HG03571 (cell line): ENCODE data around the gene ELL.

Source experiments
- ATAC-seq: cut with Tn5 transposase; IDR thresholded peaks from one replicate; pipeline ENCODE4 v1.9.1; 2021; ENCODE audit not compliant: unreplicated experiment

ELL gene

DNA sequence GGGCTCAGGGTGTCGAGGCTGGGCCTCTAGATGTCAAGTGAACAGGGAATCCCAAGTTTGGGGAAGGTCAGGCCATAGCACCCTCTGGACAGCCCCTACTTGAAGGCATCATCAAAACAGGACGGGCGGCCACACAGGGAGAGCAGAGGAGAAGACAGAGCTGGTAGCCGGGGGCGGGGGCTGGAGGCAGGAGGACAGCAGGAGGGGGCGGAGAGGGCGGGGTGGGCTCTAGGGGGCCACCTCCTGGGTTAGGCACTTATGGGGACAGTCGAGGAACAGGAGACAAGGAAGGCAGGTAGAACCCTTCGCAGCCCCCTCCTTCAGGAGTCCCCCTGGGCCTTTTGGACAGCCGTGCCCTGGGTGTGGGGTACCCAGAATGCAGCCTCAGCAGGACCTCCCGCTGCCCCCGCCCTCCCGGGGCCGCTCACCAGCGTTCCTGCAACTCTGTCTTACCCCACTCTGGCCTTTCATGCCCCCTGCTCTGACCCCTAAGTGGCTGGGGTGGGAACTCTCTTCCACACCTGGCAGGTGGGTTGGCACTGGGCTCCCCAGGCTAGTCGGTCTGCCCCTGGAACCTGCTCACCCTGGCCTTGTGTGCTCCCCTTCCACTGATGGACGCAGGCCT lies 96.9 kb downstream of the ELL start:
- ATAC-seq, result no peak

DNA sequence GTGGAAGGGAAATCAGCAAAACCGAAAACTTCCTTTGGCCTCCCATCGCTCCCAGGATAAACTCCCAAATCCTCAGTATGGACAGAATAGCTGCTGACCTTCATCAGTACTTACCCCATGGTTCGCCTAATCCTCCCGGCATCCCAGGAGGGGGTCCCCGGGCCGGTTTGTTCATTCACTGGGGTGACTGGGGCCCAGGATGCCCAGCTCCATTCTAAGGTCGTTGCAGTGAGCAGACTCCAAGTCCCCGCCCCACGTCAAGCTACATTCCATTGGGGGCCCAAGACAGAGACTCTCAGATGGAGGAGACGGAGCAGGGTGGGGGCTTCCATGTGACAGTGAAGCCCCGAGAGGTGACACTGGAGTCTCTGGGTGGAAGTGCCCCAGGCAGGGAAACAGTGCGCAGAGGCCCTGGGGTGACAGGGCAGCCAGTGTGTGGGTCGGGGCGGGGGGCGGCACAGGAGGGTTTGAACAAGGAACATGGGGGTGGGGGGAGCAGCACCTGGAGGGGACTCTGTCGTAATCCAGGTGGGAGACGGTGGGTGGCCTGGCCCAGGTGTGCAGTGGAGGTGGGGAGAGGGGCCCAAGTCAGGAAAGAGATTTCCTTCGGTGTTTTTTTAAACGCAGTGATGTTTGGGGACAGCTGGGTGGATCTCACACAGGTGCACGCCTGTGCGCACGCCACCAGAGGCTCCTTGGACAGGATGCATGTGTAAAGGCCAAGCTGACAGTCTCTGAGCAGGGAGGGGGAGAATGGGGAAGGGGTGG lies 97.6 kb downstream of the ELL start:
- ATAC-seq, result no peak

DNA sequence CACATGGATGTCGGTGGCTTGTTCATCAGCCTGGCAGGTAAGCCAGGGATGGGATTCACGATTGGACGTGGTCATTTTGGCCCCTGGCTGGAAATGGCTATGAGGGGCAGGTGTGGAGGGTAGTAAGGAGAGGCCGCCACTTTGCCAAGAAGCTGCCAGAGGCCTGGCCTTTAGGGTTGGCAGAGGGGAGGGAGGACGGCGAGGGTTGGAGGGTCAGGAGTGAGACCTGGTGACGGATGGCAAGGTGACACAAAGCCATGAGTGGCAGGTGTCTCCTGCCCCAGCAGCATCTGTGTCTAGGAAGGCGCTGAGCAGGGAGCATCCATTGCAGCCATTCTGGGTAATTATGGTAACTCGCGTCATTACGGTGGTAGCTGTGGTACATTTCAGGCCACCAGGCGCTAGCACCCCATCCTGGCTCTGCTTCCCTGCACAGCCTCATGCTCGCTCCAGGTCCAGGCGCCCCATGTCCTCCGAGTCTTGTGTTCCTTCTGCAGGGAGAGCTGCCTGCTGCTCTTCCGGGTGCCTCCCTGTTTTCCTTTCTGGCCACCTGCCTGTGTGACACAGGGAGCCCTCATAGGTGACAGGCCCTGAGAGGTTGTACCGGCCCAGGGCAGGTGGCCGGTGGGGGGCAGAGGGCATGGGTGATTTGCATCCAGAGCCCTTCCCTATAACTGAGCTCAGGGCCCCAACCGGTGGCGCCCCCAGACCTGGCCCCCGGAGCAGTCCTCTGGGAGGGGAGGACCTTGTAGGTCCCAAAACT lies 98.4 kb downstream of the ELL start:
- no peak for ATAC-seq

DNA sequence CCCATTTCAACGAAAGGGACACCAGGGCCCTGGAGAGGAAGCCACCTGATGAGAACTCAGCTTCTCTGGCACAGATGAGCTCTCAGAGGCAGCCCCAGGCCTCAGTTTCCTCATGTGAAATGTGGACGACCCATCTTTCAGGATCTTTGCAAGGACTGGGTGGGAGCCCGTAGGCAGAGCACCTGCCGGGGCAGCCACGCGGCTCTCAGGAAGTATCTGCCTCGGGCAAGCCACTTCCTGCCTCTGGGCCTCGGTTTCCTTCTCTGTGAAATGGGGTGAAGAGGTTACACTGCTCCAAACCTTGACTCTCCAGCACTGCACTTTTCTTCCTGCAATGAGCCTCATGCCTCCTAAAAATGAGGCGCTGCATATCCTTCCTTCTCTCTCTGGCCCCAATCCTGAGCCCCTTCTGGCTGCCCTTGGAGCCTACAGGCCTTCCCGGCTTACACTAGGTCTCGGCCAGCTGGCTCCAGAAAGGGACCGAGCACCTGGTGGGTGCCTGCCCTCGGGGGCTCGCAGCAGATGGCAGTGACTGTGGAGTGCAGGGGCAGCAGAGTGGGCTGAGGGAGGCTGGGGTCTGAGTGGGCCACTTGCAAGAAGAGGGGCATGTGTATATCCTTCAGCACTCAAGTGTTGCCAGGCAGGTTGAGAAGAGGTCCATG lies 99.2 kb downstream of the ELL start:
- no peak for ATAC-seq

DNA sequence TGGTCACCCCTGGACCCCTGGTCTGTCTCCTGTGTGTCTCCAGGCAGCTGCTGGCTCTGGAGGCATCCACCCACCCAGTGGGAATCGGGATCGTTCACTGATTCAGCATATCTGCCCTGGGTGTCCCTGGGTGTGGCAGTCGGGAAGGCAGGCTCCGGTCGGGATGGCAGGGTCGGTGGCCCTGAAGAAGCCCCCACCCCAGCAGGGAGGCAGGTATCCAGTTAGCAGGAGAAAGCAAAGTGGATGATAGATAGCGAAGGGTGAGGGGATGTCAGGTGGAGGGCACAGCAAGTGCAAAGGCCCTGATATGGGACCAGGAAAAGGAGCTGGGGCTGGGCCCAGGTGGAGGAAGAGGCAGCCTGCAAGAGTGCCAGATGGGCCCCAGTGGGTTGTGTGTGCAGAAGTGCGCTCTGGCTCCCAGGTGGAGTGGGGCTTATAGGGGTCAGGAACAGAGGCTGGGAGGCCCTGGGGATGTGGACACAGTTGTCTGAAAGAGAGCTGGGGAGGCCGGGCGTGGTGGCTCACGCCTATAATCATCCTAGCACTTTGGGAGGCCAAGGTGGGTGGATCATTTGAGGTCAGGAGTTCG lies 100.4 kb downstream of the ELL start:
- ATAC-seq, result no peak

DNA sequence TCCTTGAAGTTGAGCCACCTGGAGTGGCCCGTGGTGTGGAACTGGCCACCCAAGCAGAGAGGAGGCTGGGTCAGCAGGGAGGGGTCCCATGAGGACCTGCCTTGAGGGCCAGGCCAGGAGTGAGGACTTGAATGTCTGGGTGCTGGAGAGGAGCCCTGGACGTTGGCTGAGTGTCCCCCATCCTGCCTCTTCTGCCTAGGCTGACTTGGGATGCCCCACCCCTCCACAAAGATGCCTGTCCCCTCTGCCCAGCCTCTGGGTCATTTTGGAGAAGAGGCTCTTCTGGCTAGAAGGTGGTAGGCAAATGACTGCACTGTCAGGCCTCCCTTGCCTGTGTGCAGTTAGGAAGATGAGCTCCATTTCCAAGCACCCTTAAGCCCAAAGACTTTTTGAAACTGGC lies 100.9 kb downstream of the ELL start:
- no peak for ATAC-seq

DNA sequence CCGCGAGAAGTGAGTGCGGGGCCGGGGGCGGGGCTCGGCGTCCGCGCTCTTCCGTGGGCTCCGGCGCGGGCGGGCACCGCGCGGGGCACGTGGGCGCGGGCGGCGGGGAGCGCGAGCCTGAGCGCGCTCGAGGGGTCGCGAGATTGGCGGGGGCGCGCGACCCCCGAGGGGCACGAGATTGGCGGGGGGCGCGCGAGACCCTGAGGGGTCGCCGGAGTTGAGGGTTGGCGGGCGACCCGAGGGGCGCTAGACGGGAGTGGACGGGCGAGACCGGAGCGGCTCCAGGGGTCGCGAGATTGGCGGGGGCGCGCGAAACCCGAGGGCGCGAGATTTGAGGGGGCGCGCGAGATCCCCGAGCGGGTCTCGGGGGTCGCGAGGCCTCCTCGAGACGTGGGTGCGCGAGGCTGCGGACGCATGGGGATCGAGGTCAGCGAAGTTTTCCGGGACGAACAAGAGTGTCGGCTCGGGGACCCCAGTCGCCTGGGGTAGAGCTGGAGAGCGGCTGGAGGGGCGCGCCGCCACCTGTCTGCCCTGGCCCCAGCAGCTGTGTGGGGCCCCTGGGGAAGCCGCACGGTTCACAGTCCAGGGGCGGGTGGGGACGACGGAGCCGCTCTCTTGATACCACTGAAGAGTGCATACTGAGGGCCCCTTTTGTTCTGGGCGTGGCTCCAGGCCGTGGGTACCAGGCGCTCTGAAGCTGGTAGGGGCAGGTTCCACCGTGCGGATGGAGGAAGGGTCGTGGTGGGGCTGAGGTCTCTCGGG lies 102.0 kb downstream of the ELL start:
- ATAC-seq, result no peak

DNA sequence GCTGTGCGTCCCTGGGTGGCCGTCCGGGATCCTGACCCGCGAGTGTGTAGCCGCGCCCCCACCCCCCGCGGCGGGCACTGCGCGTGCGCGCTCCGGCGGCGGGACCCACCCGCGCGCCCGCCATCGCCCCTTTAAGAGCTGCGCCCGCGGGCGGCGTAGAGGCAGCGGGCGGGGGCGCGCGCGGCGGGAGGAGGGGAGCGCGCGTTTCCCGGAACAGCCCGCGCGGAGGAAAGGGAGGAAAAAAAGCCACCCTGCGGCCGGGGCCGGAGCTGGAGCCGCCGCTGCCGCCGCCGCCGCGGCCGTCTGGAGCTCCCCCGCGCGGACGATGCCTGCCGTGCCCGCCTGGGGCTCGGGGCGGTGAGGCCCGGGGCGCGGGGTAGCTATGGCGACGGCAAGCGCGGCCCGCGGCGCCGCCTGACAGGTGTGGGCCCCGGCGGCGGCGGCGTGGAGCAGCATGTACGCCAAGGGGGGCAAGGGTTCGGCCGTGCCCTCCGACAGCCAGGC lies 102.6 kb downstream of the ELL start, which contains the start of gene SSBP4:
SSBP4 (plus strand) TSS at position 204 of the 504 bp plus-strand sequence; CDS start at position 455, 251 bp downstream.
- peak; percentile 31 for ATAC-seq

DNA sequence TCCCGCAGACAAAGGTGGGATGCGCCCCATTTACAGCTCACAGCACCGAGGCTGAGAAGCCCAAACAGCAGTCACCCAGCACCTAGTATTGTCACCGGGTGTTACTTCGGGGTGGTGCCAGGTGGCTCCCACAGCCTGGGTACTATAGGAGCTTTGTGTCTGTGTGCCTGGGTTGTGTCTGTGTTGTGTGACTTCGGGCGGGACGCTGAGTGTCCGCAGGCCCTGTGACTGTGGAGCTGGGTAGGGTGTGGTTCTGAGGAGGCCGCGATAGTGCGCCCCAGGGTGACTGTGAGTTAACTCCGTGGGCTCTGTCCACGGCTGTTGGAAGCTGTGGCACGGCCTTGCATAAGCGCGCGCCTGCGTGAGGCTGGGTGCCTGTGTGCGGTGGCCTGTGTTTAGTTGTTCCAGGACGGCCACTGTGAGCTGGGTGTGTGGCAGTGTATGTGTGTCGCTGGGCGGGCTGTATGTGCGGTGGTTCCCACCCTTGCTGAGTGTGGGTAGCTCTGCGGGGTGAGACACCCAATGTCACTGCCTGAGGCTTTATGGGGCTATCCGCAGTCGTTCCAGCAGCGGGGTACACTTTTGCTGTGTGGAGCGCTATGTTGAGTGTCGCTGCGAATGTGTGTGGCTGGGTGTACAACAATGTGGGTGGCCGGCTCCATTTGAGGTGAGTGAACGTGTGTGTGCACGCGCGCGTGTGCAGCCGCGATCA lies 103.2 kb downstream of the ELL start:
- no peak for ATAC-seq

DNA sequence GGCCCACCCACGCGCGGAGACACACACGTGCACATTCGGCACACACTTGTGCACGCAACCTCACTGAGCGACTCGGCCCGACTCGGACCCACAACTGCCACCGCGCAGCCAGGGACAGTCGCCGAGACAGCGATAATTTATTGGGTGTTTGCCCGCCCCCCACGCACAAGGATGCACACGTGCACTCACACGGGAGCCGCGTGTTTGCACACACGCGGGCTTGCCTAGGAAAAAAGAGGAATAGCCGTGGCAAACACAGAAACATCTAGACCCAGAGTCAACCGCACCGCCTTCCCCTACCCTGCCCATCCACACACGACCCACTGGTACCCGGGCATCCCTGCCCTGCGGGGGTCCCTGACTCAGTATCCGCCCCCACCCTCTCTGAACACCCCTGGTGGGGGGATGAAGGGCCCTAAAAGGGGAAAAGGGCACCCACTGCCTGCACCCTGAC lies 103.8 kb downstream of the ELL start:
- ATAC-seq, result no peak

DNA sequence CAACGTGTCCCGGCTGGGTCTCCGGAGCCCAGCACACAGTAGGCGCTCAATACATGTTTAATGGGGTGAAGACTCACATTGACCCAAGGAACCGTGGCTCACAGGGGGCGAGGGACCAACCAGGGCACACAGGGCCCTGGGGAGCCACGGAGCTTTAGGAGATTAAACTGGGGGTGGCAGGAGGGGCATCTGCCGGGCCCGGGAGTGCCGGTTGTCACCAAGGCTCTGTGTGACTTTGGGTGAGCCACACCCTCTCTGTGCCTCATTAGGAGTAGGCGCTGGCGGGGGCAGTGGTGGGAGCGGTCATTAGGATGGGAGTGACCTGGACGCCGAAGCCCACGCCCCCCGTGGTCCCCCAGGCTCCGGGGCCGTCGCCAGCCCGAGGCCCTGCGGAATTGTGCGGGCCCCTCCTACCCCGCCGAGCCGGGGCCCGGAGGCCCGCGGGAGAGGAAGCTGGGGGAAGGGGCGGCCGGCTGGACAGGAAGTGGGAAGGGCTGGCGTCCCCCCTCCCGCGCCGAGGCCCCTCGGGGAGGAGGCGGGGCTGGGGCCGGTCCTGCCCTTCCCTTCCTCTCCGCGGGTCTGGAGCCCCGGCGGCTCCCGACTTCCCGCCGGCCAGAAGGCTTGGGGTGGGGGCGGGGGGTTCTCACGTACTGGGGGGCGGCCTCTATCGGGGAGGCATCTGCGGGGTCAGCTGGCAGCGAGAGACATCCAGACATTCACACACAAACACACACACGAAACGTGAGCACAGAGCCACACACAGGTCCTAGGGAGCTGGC lies 104.4 kb downstream of the ELL start:
- no peak for ATAC-seq

DNA sequence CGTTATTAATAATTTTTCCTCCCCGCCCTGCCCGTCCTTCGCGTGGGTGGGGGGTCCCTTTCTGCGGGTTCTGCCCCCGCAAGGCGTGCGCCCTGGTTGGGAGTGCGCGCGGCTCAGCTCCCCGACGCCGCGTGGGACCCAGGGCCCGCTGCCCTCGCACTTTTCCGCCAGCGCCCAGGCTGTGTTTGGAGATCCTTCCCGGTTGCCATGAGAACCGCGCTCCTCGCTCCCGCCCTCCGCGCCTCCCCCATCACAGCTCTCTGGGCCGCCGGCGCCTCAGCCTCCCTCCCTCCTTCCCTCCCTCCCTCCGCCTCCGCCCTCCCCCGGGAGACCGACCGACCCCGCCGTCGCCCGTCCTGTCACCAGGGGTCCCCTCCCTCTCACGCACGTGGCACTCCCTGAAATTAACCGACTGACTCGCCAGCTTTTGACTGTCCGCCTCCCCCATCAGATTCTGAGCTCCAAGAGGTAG lies 105.1 kb downstream of the ELL start:
- no peak for ATAC-seq

DNA sequence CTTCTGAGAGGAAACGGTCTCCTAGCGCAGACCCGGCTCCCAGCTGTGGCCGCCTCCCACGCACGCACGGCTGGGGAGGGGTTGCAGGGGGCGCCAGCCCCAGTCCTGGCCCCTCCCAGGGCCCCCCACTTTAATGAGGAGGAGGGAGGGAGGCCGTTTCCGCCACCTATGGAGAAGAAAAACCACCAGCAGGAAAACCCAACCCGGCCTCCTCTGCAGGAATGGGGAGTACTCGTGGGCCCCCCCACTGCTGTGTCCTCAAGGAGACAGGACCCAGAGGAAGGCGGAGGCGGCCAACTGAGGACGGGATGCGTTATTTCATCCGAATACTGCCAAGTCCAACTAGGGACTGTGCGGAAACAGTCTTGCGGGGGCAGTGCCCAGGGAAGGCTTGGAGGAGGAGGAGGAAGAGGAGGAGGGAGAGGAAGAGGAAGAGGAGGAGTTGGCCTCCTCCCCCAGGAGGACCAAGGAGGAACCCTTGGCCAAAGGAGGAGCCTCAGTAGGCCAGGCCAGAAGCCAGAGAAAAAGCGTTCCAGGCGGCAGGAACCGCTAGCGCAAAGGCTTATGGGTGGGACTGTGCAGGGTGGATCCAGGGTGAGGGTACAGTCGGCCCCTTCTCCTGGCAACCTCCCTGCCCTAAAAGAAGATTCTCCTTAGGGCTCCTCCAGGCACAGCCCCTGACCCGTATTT lies 106.5 kb downstream of the ELL start:
- ATAC-seq, result no peak

DNA sequence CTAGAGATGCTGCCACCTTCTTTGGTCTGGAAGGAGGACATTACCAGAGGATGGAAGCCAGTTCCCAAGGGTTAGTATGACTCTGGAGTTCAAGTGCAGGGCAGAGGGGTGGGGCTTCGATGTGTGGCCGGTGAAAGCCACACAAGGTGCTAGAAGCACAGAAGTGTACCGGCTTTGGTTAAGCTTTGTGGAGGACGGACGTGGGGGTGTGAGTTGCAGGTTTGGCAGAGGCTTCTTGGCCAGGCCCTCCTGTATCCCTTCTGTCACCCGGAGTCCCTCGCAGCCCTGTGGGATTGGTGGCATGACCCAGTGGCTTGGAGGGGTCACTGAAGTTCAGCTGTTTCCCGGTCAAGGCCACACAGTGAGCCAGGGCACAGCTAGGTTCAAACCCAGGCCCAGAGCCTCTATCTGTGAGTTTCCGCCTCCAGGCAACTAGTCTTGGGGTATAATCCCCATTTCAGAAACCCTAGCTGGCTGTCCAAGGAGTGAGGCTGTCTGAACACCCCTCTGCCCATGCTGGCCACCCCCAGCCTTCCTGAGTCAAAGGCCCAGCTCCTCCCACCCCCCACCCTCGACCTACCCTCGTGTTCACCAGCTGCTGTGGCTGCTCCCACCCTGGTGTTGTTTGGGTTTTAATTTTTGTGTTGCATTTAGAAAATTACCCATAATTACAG lies 107.2 kb downstream of the ELL start:
- no peak for ATAC-seq

DNA sequence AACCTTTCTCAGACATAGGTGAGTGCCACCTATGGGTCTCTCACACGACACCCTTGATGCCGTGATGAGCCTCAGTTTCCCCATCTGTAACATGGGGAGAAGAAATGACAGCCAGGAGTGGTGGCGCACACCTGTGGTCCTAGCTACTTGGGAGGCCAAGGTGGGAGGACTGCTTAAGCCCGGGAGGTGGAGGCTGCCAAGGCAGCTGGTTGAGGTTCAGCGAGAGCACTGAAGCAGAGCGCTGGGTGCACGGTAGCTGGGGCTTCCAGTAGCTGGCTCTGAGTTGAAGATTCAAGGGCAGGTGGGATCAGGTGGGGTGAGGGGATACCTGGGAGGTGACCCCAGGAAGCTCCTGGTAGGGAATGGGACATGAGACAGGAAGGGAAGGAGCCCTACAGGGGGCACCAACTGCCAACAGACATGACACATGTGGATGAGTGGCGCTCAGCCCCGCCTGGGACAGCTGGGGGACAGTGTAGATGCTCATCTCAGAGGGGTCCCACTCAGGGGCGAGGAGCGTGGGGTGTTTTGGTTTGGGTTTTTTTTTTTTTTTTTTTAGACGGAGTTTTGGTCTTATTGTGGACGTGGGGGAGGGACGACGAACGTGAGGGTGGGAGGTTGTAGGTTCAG lies 109.1 kb downstream of the ELL start:
- no peak for ATAC-seq

DNA sequence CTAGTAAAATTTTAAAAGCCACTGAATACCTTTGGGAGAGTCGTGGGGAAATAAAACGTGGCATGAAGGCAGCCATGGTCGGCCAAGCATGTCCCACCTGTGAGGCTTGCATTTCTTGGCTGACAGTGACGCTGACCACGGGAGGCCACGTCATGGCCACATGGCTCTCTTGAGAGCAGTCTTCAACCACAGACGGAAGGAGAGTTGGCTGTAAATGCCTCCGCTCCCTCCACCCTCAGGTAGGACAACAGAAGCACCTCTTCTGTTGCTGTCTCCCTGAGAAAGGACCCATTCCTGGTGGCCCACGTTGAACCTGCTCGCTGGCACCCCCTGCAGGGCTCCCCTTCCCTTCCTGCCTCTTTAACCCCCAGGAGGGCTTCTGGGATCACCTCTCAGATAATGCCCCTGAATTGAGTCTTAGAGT lies 113.8 kb downstream of the ELL start:
- peak; percentile 70 for ATAC-seq

DNA sequence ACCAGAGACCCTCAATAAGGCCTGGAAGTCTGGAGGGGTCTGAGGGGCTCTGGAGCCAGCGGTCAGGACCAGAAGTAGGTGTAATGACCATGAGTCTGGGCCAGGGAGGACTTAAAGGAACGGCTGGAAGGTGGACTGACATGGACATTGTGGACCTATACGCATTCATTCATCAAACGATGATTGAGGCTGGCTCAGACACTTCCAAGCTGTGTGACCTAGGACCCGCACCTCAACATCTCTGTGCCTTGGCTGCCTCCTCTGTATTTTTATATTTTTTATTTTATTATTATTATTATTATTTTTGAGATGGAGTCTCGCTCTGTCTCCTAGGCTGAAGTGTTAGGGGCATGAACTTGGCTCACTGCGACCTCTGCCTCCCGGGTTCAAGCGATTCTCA lies 115.1 kb downstream of the ELL start:
- no peak for ATAC-seq
